GM23248 (cell line): Measurements from ENCODE around the gene EFCAB11. TPM values are rescaled to one million over a fixed set of nuclear protein-coding genes. Genes with fewer than 3 reads are reported as not detected.
A peak's percentile ranks its signal among the peaks of the same experiment; 100 is the strongest.

Experiments used
- DNase-seq: peaks from one replicate; pipeline ENCODE4 v3.0.0-alpha.2; 2015
- H2AFZ ChIP-seq: fragments of 200-600 bp; sonication (generic); 2 replicates; pipeline ENCODE4 v1.6.1; 2016; ENCODE audit warnings: antibody characterized with exemption
- H3F3A ChIP-seq: fragments of 200-600 bp; sonication (generic); 2 replicates; pipeline ENCODE4 v1.6.1; 2016; ENCODE audit warnings: mild to moderate bottlenecking, antibody characterized with exemption, mixed run types; ENCODE audit not compliant: insufficient read depth
- H3K27ac ChIP-seq: fragments of 200-600 bp; sonication (generic); 2 replicates; pipeline ENCODE4 v1.5.1; 2016; ENCODE audit warnings: mild to moderate bottlenecking
- H3K27me3 ChIP-seq: fragments of 200-600 bp; sonication (generic); replicated peaks from 2 replicates; pipeline ENCODE4 v1.6.1; 2016; ENCODE audit warnings: mild to moderate bottlenecking; ENCODE audit not compliant: insufficient read depth
- H3K36me3 ChIP-seq: fragments of 200-600 bp; sonication (generic); 2 replicates; pipeline ENCODE4 v1.6.1; 2016; ENCODE audit warnings: low read depth, mild to moderate bottlenecking
- H3K4me1 ChIP-seq: fragments of 200-600 bp; sonication (generic); 2 replicates; pipeline ENCODE4 v1.6.1; 2016; ENCODE audit warnings: mild to moderate bottlenecking; ENCODE audit not compliant: insufficient read depth
- H3K4me2 ChIP-seq: fragments of 200-600 bp; sonication (generic); one replicate; pipeline ENCODE4 v1.6.1; 2016; ENCODE audit warnings: mild to moderate bottlenecking; ENCODE audit not compliant: unreplicated experiment
- H3K4me3 ChIP-seq: fragments of 200-600 bp; sonication (generic); 2 replicates; pipeline ENCODE4 v1.5.1; 2016; ENCODE audit warnings: mild to moderate bottlenecking
- H3K79me2 ChIP-seq: fragments of 200-600 bp; sonication (generic); 2 replicates; pipeline ENCODE4 v1.6.1; 2016; ENCODE audit warnings: mild to moderate bottlenecking; ENCODE audit not compliant: insufficient read depth
- H3K9ac ChIP-seq: fragments of 200-600 bp; sonication (generic); 2 replicates; pipeline ENCODE4 v1.6.1; 2016; ENCODE audit warnings: mild to moderate bottlenecking
- H3K9me2 ChIP-seq: fragments of 200-600 bp; sonication (generic); 2 replicates; pipeline ENCODE4 v1.6.1; 2016; ENCODE audit warnings: mixed run types, mild to moderate bottlenecking, moderate library complexity; ENCODE audit not compliant: insufficient read depth
- H3K9me3 ChIP-seq: fragments of 200-600 bp; sonication (generic); one replicate; pipeline ENCODE4 v1.6.1; 2017; ENCODE audit warnings: low read depth
- H4K20me1 ChIP-seq: fragments of 200-600 bp; sonication (generic); 2 replicates; pipeline ENCODE4 v1.6.0; 2016; ENCODE audit not compliant: insufficient read depth
- EZH2 ChIP-seq: fragments of 200-600 bp; sonication (generic); IDR thresholded peaks from 2 replicates; pipeline ENCODE4 v1.6.1; 2018; ENCODE audit warnings: antibody characterized with exemption, mild to moderate bottlenecking; ENCODE audit not compliant: insufficient read depth, poor library complexity, severe bottlenecking
- EZH2phosphoT487 ChIP-seq: fragments of 200-600 bp; sonication (generic); IDR thresholded peaks from 2 replicates; pipeline ENCODE4 v1.6.1; 2018; ENCODE audit warnings: antibody characterized with exemption, moderate library complexity, mild to moderate bottlenecking, low read depth; ENCODE audit not compliant: insufficient read depth
- WGBS, 2 experiments: methylation state at CpG; one replicate each; pipeline ENCODE4 v1.1.6; 2015 to 2017; ENCODE audit warnings: low lambda C conversion rate in 2 of 2, low coverage in 1 of 2; ENCODE audit errors: missing lambda C conversion rate in 2 of 2; 5-methylcytosine and 5-hydroxymethylcytosine counted together
- in situ Hi-C: fragments of 300-500 bp; cut with MboI; formaldehyde crosslinking; loops from 2 replicates; pipeline ENCODE4 v1.15.0; 2020
- polyA plus RNA-seq: library from polyadenylated mRNA; unstranded; fragments of >200 nt; fragmentation: Nextera tagmentation; extraction: Ambion mirVana; gene quantifications from 2 replicates; pipeline ENCODE4 v1.2.1, GENCODE V29; 2016
- total RNA-seq: library from RNA; depleted of rRNA; stranded (reverse); fragments of >200 nt; shearing (Covaris generic); gene quantifications from 2 replicates; pipeline ENCODE4 v1.2.3, GENCODE V29; 2014

Gene EFCAB11
- total and polyA plus RNA-seq, 2 experiments from 2014 or later = 7.9 to 16.4 TPM

GRCh38 chr14:89826596-89826995 is 127.9 kb downstream of the EFCAB11 start:
- Histone ChIP-seq H3F3A (no peaks in the 10 kb centered on the region), H3K79me2 (no peaks in the 10 kb centered on the region), H3K9me2 (no peaks in the 10 kb centered on the region), H3K9ac (no peak overlapping the region), H3K4me2 (no peak overlapping the region), H4K20me1 (no peaks in the 10 kb centered on the region), H3K27me3 (no peaks in the 10 kb centered on the region), H3K36me3 (0 out of 2 replicates have a peak, but pooled peaks cover 5% of the 10 kb centered on the region), H3K4me1 (no peaks in the 10 kb centered on the region), H3K27ac (no peak overlapping the region), H3K9me3 (no peaks in the 10 kb centered on the region), H2AFZ (no peak overlapping the region), H3K4me3 (no peak overlapping the region)
- DNase-seq = peak; percentile 18
- WGBS, 2 experiments = 72 to 85% methylated on average over 3 of the region's 3 CpGs
- TF ChIP-seq EZH2phosphoT487 (no peak), EZH2 (no peak)
- in situ Hi-C loops = no loop called here

- no peaks in the 10 kb centered on the region for H3K9me2 ChIP-seq
- no peaks in the 10 kb centered on the region for H3K4me1 ChIP-seq
- 0 out of 2 replicates have a peak, but pooled peaks cover 5% of the 10 kb centered on the region for H3K36me3 ChIP-seq
- H4K20me1 ChIP-seq = no peaks in the 10 kb centered on the region
- H3K9me3 ChIP-seq = no peaks in the 10 kb centered on the region
- H3K27ac ChIP-seq = no peak overlapping the region
- H3K79me2 ChIP-seq = no peaks in the 10 kb centered on the region
- no peak overlapping the region for H3K4me2 ChIP-seq
- no peaks in the 10 kb centered on the region for H3F3A ChIP-seq
- peak; percentile 11 for DNase-seq
- H3K9ac ChIP-seq = no peak overlapping the region
- no peak overlapping the region for H2AFZ ChIP-seq
- 65 to 66% methylated on average over 2 of the region's 2 CpGs for WGBS, 2 experiments
- H3K27me3 ChIP-seq = no peaks in the 10 kb centered on the region
- in situ Hi-C loops = no loop called here
- H3K4me3 ChIP-seq = no peak overlapping the region
- no peak for TF ChIP-seq EZH2
These were observed 130.8 kb downstream of the EFCAB11 start for GRCh38 chr14:89823743-89824142.

DNA sequence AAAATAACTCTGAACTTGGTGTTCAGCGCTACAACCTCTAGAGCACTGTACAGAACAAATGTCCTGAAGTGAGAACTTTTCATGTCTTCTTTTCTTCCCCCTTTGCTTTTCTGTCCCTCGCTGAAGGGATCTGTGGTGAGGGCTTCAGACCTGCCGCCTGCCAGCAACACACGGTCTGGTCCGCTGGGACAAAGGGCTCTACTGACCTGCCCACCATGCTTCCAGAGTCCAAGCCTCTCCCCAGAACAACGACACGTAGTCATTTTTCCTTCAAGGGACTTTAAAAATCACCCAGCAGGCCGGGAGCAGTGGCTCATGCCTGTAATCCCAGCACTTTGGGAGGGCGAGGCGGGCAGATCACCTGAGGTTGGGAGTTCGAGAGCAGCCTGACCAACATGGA is 140.4 kb downstream of the EFCAB11 start:
- in situ Hi-C loops = no loop called here
- Histone ChIP-seq H3K36me3 (no peaks in the 10 kb centered on the region), H2AFZ (no peak overlapping the region), H3K9ac (peak overlapping the region; percentile 4; the same call in 1 of the 2 replicates), H3F3A (0 out of 2 replicates have a peak, but pooled peaks cover 5% of the 10 kb centered on the region), H3K4me2 (peak overlapping the region; percentile 47), H3K79me2 (no peaks in the 10 kb centered on the region), H4K20me1 (no peaks in the 10 kb centered on the region), H3K27me3 (no peaks in the 10 kb centered on the region), H3K9me2 (no peaks in the 10 kb centered on the region), H3K4me1 (peaks cover 30% of the 10 kb centered on the region), H3K4me3 (0 out of 2 replicates have a peak overlapping the region, but pooled peaks have one; percentile 40), H3K27ac (peak overlapping the region; percentile 60), H3K9me3 (no peaks in the 10 kb centered on the region)
- 92 to 94% methylated on average over 11 of the region's 11 CpGs for WGBS, 2 experiments
- TF ChIP-seq EZH2 (no peak), EZH2phosphoT487 (no peak)
- DNase-seq = no peak

- in situ Hi-C loops = no loop called here
- peaks cover 30% of the 10 kb centered on the region for H3K4me1 ChIP-seq
- H3K36me3 ChIP-seq = no peaks in the 10 kb centered on the region
- peak overlapping the region; percentile 4; the same call in 1 of the 2 replicates for H3K9ac ChIP-seq
- H3K27ac ChIP-seq = peak overlapping the region; percentile 60
- no peaks in the 10 kb centered on the region for H3K79me2 ChIP-seq
- no peaks in the 10 kb centered on the region for H3K9me3 ChIP-seq
- H2AFZ ChIP-seq = no peak overlapping the region; the same call in 1 of the 2 replicates
- no peaks in the 10 kb centered on the region for H3K9me2 ChIP-seq
- no peaks in the 10 kb centered on the region for H4K20me1 ChIP-seq
- H3K4me2 ChIP-seq = peak overlapping the region; percentile 47
- no peak for TF ChIP-seq EZH2phosphoT487
- no peak for TF ChIP-seq EZH2
- H3K4me3 ChIP-seq = peak overlapping the region; percentile 40
- DNase-seq = peak; percentile 82
- 23 to 34% methylated on average over 12 of the region's 12 CpGs for WGBS, 2 experiments
- H3F3A ChIP-seq = 0 out of 2 replicates have a peak, but pooled peaks cover 5% of the 10 kb centered on the region
- no peaks in the 10 kb centered on the region for H3K27me3 ChIP-seq
These were observed 140.9 kb downstream of the EFCAB11 start for GRCh38 chr14:89813617-89814031.
